ENCODE data around the gene ENOSF1. TPM values are rescaled to one million over a fixed set of nuclear protein-coding genes. Genes with fewer than 3 reads are reported as not detected.

The ENOSF1 gene
- total and polyA plus RNA-seq, 2 of the 13 experiments (the other 11 are each of a cell fraction or from before 2014, with no cell fraction given), result 37.6 to 40.1 TPM

DNA sequence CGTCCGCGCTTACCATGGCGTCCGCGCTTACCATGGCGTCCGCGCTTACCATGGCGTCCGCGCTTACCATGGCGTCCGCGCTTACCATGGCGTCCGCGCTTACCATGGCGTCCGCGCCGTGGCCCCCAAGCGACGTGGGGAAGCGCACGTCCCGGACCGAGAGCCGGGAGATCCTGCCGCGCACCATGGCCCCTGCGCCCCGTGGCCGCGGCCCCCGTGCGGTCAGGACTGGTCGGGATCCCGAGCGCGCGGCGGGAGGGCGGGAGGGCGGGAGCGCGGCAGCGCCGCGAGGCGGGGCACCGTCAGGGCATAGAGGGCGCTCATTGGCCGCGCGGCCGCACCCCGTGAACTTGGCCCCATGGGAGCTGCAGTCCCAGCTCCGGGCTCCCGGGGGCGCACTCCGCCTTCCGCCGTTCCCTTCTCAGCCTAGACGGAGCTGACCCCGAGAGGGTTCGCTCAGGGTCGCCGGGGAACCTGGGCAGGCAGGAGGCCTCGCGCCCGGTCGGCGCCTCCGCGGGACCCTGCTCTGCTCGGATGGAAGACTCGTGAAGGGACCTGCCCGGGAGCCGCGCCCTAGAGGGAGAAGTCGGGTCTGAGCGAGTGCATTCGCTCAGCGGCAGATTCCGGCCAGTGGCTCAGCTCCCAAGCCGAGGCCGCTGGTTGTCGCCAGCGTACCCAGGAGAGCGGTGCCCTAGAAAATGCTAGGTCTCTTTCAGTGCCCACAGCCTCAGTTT is at the start of gene ENOSF1 (continued):
- TF ChIP-seq CREM (IDR thresholded peaks at IDR 0.05), result no peak
- TF ChIP-seq CREM (CRISPR knock-in tag; IDR thresholded peaks at IDR 0.05), result no peak
- TF ChIP-seq ZEB1 (IDR thresholded peaks at IDR 0.05; ENCODE audit: insufficient replicate concordance, low read depth), result no peak
- no peak for TF ChIP-seq ZNF44 (CRISPR knock-in tag; IDR thresholded peaks at IDR 0.05)
- TF ChIP-seq SMYD3 (CRISPR knock-in tag; IDR thresholded peaks at IDR 0.05), result no peak
- TF ChIP-seq, protein P1, sequence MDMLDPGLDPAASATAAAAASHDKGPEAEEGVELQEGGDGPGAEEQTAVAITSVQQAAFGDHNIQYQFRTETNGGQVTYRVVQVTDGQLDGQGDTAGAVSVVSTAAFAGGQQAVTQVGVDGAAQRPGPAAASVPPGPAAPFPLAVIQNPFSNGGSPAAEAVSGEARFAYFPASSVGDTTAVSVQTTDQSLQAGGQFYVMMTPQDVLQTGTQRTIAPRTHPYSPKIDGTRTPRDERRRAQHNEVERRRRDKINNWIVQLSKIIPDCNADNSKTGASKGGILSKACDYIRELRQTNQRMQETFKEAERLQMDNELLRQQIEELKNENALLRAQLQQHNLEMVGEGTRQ (IDR thresholded peaks at IDR 0.05; ENCODE audit: low read depth, low read length), result no peak
- TF ChIP-seq, protein P1 (CRISPR knock-in tag; IDR thresholded peaks at IDR 0.05; ENCODE audit: borderline replicate concordance), result no peak
- TF ChIP-seq MAFK (conservative IDR thresholded peaks at IDR 0.05 in 1 of 2, IDR thresholded peaks at IDR 0.05 in 1 of 2; ENCODE audit: low read length in 2 of 2), result no peak
- peak; percentile 78 for TF ChIP-seq AGO2 (optimal IDR thresholded peaks at IDR 0.05; ENCODE audit: low read depth, low read length)
- TF ChIP-seq, protein P2, sequence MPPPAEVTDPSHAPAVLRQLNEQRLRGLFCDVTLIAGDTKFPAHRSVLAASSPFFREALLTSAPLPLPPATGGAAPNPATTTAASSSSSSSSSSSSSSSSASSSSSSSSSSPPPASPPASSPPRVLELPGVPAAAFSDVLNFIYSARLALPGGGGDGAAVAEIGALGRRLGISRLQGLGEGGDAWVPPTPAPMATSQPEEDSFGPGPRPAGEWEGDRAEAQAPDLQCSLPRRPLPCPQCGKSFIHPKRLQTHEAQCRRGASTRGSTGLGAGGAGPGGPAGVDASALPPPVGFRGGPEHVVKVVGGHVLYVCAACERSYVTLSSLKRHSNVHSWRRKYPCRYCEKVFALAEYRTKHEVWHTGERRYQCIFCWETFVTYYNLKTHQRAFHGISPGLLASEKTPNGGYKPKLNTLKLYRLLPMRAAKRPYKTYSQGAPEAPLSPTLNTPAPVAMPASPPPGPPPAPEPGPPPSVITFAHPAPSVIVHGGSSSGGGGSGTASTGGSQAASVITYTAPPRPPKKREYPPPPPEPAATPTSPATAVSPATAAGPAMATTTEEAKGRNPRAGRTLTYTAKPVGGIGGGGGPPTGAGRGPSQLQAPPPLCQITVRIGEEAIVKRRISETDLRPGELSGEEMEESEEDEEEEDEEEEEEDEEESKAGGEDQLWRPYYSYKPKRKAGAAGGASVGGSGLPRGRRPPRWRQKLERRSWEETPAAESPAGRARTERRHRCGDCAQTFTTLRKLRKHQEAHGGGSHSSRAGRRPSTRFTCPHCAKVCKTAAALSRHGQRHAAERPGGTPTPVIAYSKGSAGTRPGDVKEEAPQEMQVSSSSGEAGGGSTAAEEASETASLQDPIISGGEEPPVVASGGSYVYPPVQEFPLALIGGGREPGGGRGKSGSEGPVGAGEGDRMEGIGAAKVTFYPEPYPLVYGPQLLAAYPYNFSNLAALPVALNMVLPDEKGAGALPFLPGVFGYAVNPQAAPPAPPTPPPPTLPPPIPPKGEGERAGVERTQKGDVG (CRISPR knock-in tag; IDR thresholded peaks at IDR 0.05; ENCODE audit: borderline replicate concordance), result no peak
- no peak for TF ChIP-seq ZNF282 (IDR thresholded peaks at IDR 0.05; ENCODE audit: partially characterized antibody)
- no peak for TF ChIP-seq SUZ12 (IDR thresholded peaks at IDR 0.05; ENCODE audit: low read depth, low read length)
- TF ChIP-seq, protein P3, sequence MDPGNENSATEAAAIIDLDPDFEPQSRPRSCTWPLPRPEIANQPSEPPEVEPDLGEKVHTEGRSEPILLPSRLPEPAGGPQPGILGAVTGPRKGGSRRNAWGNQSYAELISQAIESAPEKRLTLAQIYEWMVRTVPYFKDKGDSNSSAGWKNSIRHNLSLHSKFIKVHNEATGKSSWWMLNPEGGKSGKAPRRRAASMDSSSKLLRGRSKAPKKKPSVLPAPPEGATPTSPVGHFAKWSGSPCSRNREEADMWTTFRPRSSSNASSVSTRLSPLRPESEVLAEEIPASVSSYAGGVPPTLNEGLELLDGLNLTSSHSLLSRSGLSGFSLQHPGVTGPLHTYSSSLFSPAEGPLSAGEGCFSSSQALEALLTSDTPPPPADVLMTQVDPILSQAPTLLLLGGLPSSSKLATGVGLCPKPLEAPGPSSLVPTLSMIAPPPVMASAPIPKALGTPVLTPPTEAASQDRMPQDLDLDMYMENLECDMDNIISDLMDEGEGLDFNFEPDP (CRISPR knock-in tag; conservative IDR thresholded peaks at IDR 0.05), result no peak
- TF ChIP-seq IRX3 (CRISPR knock-in tag; IDR thresholded peaks at IDR 0.05; ENCODE audit: borderline replicate concordance, low read depth), result no peak; the same call in 1 of the 2 replicates
- TF ChIP-seq ZNF878 (CRISPR knock-in tag; IDR thresholded peaks at IDR 0.05), result no peak
- TF ChIP-seq SP5 (CRISPR knock-in tag; IDR thresholded peaks at IDR 0.05; ENCODE audit: borderline replicate concordance, low read depth), result peak; percentile 43; the same call in 1 of the 2 replicates
- TF ChIP-seq NFYC (CRISPR knock-in tag; IDR thresholded peaks at IDR 0.05), result no peak; the same call in 1 of the 2 replicates
- TF ChIP-seq MBNL3 (CRISPR knock-in tag; conservative IDR thresholded peaks at IDR 0.05), result no peak
- TF ChIP-seq, protein P4, sequence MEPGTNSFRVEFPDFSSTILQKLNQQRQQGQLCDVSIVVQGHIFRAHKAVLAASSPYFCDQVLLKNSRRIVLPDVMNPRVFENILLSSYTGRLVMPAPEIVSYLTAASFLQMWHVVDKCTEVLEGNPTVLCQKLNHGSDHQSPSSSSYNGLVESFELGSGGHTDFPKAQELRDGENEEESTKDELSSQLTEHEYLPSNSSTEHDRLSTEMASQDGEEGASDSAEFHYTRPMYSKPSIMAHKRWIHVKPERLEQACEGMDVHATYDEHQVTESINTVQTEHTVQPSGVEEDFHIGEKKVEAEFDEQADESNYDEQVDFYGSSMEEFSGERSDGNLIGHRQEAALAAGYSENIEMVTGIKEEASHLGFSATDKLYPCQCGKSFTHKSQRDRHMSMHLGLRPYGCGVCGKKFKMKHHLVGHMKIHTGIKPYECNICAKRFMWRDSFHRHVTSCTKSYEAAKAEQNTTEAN (CRISPR knock-in tag; conservative IDR thresholded peaks at IDR 0.05), result no peak
- TF ChIP-seq, protein P5, sequence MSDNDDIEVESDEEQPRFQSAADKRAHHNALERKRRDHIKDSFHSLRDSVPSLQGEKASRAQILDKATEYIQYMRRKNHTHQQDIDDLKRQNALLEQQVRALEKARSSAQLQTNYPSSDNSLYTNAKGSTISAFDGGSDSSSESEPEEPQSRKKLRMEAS (IDR thresholded peaks at IDR 0.05), result peak; percentile 91
- no peak for TF ChIP-seq FOXA1 (IDR thresholded peaks at IDR 0.05)
- 0 out of 2 replicates have a peak, but pooled peaks have one; percentile 12 for TF ChIP-seq FOXA1 (CRISPR knock-in tag; IDR thresholded peaks at IDR 0.05)

Measured in HepG2 (cell line).